SW480 (cell line): ENCODE data around the gene ZNF830.
"Not testable (repeated sequence)": the region's sequence is repeated elsewhere in the genome, so short reads cannot be mapped to it uniquely, and the experiment has no call there.

Source experiments
- DNase-seq: peaks from one replicate; pipeline ENCODE4 v3.0.0-alpha.2; 2016; ENCODE audit warnings: low spot score

Gene ZNF830

GRCh38 chr17:34961093-34961911 lies at the start of gene ZNF830, which contains the start of gene CCT6B:
Gene ZNF830 (plus strand): TSS chr17:34961540. CDS start chr17:34961567, 27 bp downstream.
Gene CCT6B (minus strand): TSS chr17:34961460. CDS start chr17:34961393, 67 bp downstream.
- DNase-seq: peak; percentile 92

- DNase-seq: no peak
Observed at GRCh38 chr17:34913001-34913400, 48.3 kb upstream of the ZNF830 start.

GRCh38 chr17:34916120-34916519 lies 45.2 kb upstream of the ZNF830 start:
- no peak for DNase-seq

- no peak for DNase-seq
Observed at GRCh38 chr17:34917381-34917780, 44.0 kb upstream of the ZNF830 start.

- DNase-seq: no peak
Observed at GRCh38 chr17:34920676-34921075, 40.7 kb upstream of the ZNF830 start.

GRCh38 chr17:34926661-34927060 lies 34.7 kb upstream of the ZNF830 start:
- DNase-seq: no peak

- DNase-seq: no peak
Observed at GRCh38 chr17:34930283-34930682, 31.1 kb upstream of the ZNF830 start.

- not testable (repeated sequence) for DNase-seq
Observed at GRCh38 chr17:34950780-34951179, 10.6 kb upstream of the ZNF830 start.

GRCh38 chr17:34958438-34958837 lies 2.9 kb upstream of the ZNF830 start:
- no peak for DNase-seq

GRCh38 chr17:34974179-34974578 lies 12.8 kb downstream of the ZNF830 start:
- DNase-seq: no peak

GRCh38 chr17:34974794-34975785 lies 13.8 kb downstream of the ZNF830 start:
- DNase-seq: no peak

GRCh38 chr17:34979153-34979552 lies 17.8 kb downstream of the ZNF830 start:
- DNase-seq: no peak

- no peak for DNase-seq
Observed at GRCh38 chr17:34979650-34980352, 18.5 kb downstream of the ZNF830 start.

GRCh38 chr17:34980353-34980680 lies 19.0 kb downstream of the ZNF830 start, which contains the start of gene LIG3:
Gene LIG3 (plus strand): TSS chr17:34980512. CDS start chr17:34983006, 2,494 bp downstream.
- peak; percentile 92 for DNase-seq

GRCh38 chr17:34980681-34981537 lies 19.6 kb downstream of the ZNF830 start:
- peak; percentile 90 for DNase-seq

GRCh38 chr17:34981538-34982241 lies 20.4 kb downstream of the ZNF830 start:
- DNase-seq: no peak

GRCh38 chr17:34987232-34987631 lies 25.9 kb downstream of the ZNF830 start:
- no peak for DNase-seq

GRCh38 chr17:34988644-34989043 lies 27.3 kb downstream of the ZNF830 start:
- DNase-seq: no peak

- DNase-seq: no peak
Observed at GRCh38 chr17:34989473-34989872, 28.1 kb downstream of the ZNF830 start.

GRCh38 chr17:34990921-34991365 lies 29.6 kb downstream of the ZNF830 start:
- DNase-seq: no peak
